H1 (cell line): ENCODE data around the gene SDF2L1. TPM values are rescaled to one million over a fixed set of nuclear protein-coding genes. Genes with fewer than 3 reads are reported as not detected.

Source experiments
- CTCF ChIA-PET: fragments of 300-600 bp; sonication (Branson Sonifier 250); formaldehyde crosslinking; loops from one replicate; lab custom pipeline; 2021; ENCODE audit not compliant: partially characterized antibody; lab: Charles Lee
- POLR2A ChIA-PET: fragments of 300-600 bp; sonication (Branson Sonifier 250); formaldehyde crosslinking; loops from one replicate; lab custom pipeline; 2021; ENCODE audit warnings: inconsistent platforms; ENCODE audit not compliant: partially characterized antibody; lab: Charles Lee
- DNase-seq, 2 experiments: peaks; one replicate each; pipeline versions ENCODE4 v3.0.0 to v3.0.0-alpha.2; 2010 to 2022; ENCODE audit warnings: low spot score in 2 of 2, low read depth in 1 of 2, mixed read lengths in 1 of 2
- FAIRE-seq: peaks from 2 replicates; lab custom pipeline; 2011; peaks lifted over from hg19 to GRCh38; lab: Jason Lieb, UNC
- H2AFZ ChIP-seq: 2 replicates; pipeline ENCODE4 v1.8.1; 2012; ENCODE audit warnings: low read length, inconsistent platforms
- H2AK5ac ChIP-seq: 2 replicates; pipeline ENCODE4 v1.6.1; 2013; ENCODE audit warnings: low read depth, low read length
- H2BK120ac ChIP-seq: replicated peaks from 2 replicates; pipeline ENCODE3; 2013; ENCODE audit warnings: low read depth, low read length, inconsistent platforms
- H2BK12ac ChIP-seq: 2 replicates; pipeline ENCODE4 v1.6.1; 2013; ENCODE audit warnings: low read depth, low read length
- H2BK15ac ChIP-seq: 2 replicates; pipeline ENCODE4 v1.6.1; 2013; ENCODE audit warnings: low read length
- H2BK20ac ChIP-seq: 2 replicates; pipeline ENCODE4 v1.6.1; 2013; ENCODE audit warnings: low read length
- H2BK5ac ChIP-seq: 2 replicates; pipeline ENCODE4 v1.6.1; 2013; ENCODE audit warnings: low read depth, low read length
- H3K14ac ChIP-seq: 2 replicates; pipeline ENCODE4 v1.6.1; 2013; ENCODE audit warnings: inconsistent platforms; ENCODE audit not compliant: insufficient read length
- H3K18ac ChIP-seq: 2 replicates; pipeline ENCODE4 v1.6.1; 2013; ENCODE audit warnings: low read length; ENCODE audit errors: extremely low read depth
- H3K23ac ChIP-seq: 2 replicates; pipeline ENCODE4 v1.6.1; 2013; ENCODE audit warnings: inconsistent platforms; ENCODE audit not compliant: insufficient read length
- H3K23me2 ChIP-seq: 2 replicates; pipeline ENCODE4 v1.6.1; 2013; ENCODE audit warnings: low read depth, low read length
- H3K27ac ChIP-seq: 2 replicates; pipeline ENCODE4 v1.6.1; 2011; ENCODE audit warnings: low read depth, low read length, inconsistent platforms
- H3K27me3 ChIP-seq, 4 experiments: replicated peaks in 1 of 4; 1 replicate in 1 of 4; 2 replicates in 3 of 4; pipeline versions ENCODE4 v1.6.1 to v1.8.1; 2011 to 2013; ENCODE audit warnings: low read length in 3 of 4, mild to moderate bottlenecking in 3 of 4, inconsistent platforms in 2 of 4, mixed read lengths in 2 of 4, moderate library complexity in 1 of 4; ENCODE audit not compliant: control insufficient read depth in 3 of 4, insufficient read depth in 3 of 4; ENCODE audit errors: extremely low read depth in 1 of 4
- H3K36me3 ChIP-seq, 4 experiments: 2 replicates each; pipeline versions ENCODE4 v1.6.1 to v1.8.1; 2011 to 2013; ENCODE audit warnings: mild to moderate bottlenecking in 4 of 4, low read length in 3 of 4, moderate library complexity in 2 of 4, control low read depth in 1 of 4, inconsistent platforms in 1 of 4; ENCODE audit not compliant: insufficient read depth in 4 of 4, control insufficient read depth in 2 of 4
- H3K4ac ChIP-seq: replicated peaks from 2 replicates; pipeline ENCODE3; 2013; ENCODE audit warnings: low read length, low read depth, mixed read lengths, inconsistent platforms; ENCODE audit not compliant: insufficient read length
- H3K4me1 ChIP-seq, 4 experiments: replicated peaks in 1 of 4; 1 replicate in 1 of 4; 2 replicates in 3 of 4; pipeline versions ENCODE4 v1.6.1 to v1.8.1; 2011 to 2013; ENCODE audit warnings: low read length in 3 of 4, inconsistent platforms in 2 of 4, mixed read lengths in 1 of 4; ENCODE audit not compliant: insufficient read depth in 4 of 4, control insufficient read depth in 3 of 4
- H3K4me2 ChIP-seq, 2 experiments: 2 replicates each; pipeline versions ENCODE4 v1.6.1 to v1.8.1; 2011 to 2013; ENCODE audit warnings: low read depth in 2 of 2, low read length in 2 of 2, control low read depth in 1 of 2, inconsistent platforms in 1 of 2, mild to moderate bottlenecking in 1 of 2; ENCODE audit not compliant: insufficient read depth in 1 of 2
- H3K4me3 ChIP-seq, 4 experiments: fragments of 200-600, 300-600 bp in 1 of 4; sonication (generic), shearing (Covaris generic), sonication (Bioruptor Twin) in 1 of 4; 2 replicates each; pipeline versions ENCODE4 v1.5.1 to v1.8.1; 2011 to 2016; ENCODE audit warnings: low read length in 4 of 4, low read depth in 3 of 4, control low read depth in 2 of 4, inconsistent platforms in 2 of 4, mild to moderate bottlenecking in 2 of 4, mixed read lengths in 1 of 4, moderate library complexity in 1 of 4; ENCODE audit not compliant: insufficient read depth in 2 of 4; ENCODE audit errors: extremely low read depth in 1 of 4
- H3K56ac ChIP-seq: replicated peaks from 2 replicates; pipeline ENCODE3; 2013; ENCODE audit warnings: low read depth, mild to moderate bottlenecking, mixed read lengths, low read length, inconsistent platforms; ENCODE audit not compliant: insufficient read length
- H3K79me1 ChIP-seq: 2 replicates; pipeline ENCODE4 v1.6.1; 2013; ENCODE audit warnings: low read depth, low read length, control low read depth
- H3K79me2 ChIP-seq, 2 experiments: 2 replicates each; pipeline versions ENCODE4 v1.6.1 to v1.8.1; 2012 to 2013; ENCODE audit warnings: low read length in 2 of 2, mild to moderate bottlenecking in 2 of 2, inconsistent platforms in 1 of 2; ENCODE audit not compliant: insufficient read depth in 2 of 2, control insufficient read depth in 1 of 2
- H3K9ac ChIP-seq, 4 experiments: replicated peaks in 1 of 4; 1 replicate in 1 of 4; 2 replicates in 3 of 4; pipeline versions ENCODE4 v1.6.1 to v1.8.1; 2011 to 2013; ENCODE audit warnings: low read depth in 3 of 4, low read length in 3 of 4, control low read depth in 2 of 4, mild to moderate bottlenecking in 2 of 4, moderate library complexity in 2 of 4, inconsistent platforms in 1 of 4; ENCODE audit errors: extremely low read depth in 1 of 4
- H3K9me3 ChIP-seq, 2 experiments: 2 replicates each; pipeline versions ENCODE4 v1.6.1 to v1.8.1; 2012 to 2013; ENCODE audit warnings: mild to moderate bottlenecking in 2 of 2, moderate library complexity in 2 of 2, control low read depth in 1 of 2, inconsistent platforms in 1 of 2, low read depth in 1 of 2, low read length in 1 of 2, mixed read lengths in 1 of 2; ENCODE audit not compliant: insufficient read depth in 2 of 2
- H4K20me1 ChIP-seq, 2 experiments: replicated peaks in 1 of 2; 2 replicates each; pipeline versions ENCODE3 to v1.8.1; 2011 to 2013; ENCODE audit warnings: inconsistent platforms in 2 of 2, low read length in 2 of 2, mild to moderate bottlenecking in 1 of 2; ENCODE audit not compliant: insufficient read depth in 2 of 2, control insufficient read depth in 1 of 2
- H4K5ac ChIP-seq: 2 replicates; pipeline ENCODE4 v1.6.1; 2013; ENCODE audit warnings: low read length, low read depth, mixed read lengths, inconsistent platforms; ENCODE audit not compliant: insufficient read length
- H4K8ac ChIP-seq: 2 replicates; pipeline ENCODE4 v1.8.0; 2013; ENCODE audit warnings: mild to moderate bottlenecking, moderate library complexity, low read length, inconsistent platforms; ENCODE audit not compliant: insufficient read depth; ENCODE audit errors: extremely low read depth
- H4K91ac ChIP-seq: replicated peaks from 2 replicates; pipeline ENCODE3; 2013; ENCODE audit warnings: low read length, mixed read lengths, inconsistent platforms; ENCODE audit not compliant: insufficient read length
- ASH2L ChIP-seq: fragments of 200-600, 300-600 bp; sonication (generic); IDR thresholded peaks from one replicate; pipeline ENCODE4 v1.7.1; 2017; ENCODE audit warnings: low read length
- CHD2 ChIP-seq: IDR thresholded peaks from 2 replicates; pipeline ENCODE4 v1.6.1; 2012; ENCODE audit warnings: low read length, improper control_type of control experiment
- CREB1 ChIP-seq: IDR thresholded peaks from 2 replicates; pipeline ENCODE4 v1.6.1; 2012; ENCODE audit warnings: inconsistent platforms
- EGR1 ChIP-seq: IDR thresholded peaks from 2 replicates; pipeline ENCODE4 v1.6.1; 2011; ENCODE audit warnings: low read depth, low read length, borderline replicate concordance
- EZH2 ChIP-seq: fragments of 200-600 bp; sonication (generic); IDR thresholded peaks from 2 replicates; pipeline ENCODE4 v1.7.1; 2012; ENCODE audit warnings: low read depth, mild to moderate bottlenecking, moderate library complexity, low read length, inconsistent platforms; ENCODE audit not compliant: severe bottlenecking
- FOSL1 ChIP-seq: IDR thresholded peaks from 2 replicates; pipeline ENCODE4 v1.6.1; 2011; ENCODE audit warnings: mild to moderate bottlenecking, low read depth, low read length, moderate library complexity; ENCODE audit not compliant: insufficient read depth
- GTF2F1 ChIP-seq: IDR thresholded peaks from 2 replicates; pipeline ENCODE4 v1.6.1; 2012; ENCODE audit warnings: low read depth, low read length, improper control_type of control experiment, borderline replicate concordance
- KDM1A ChIP-seq: fragments of 200-600, 300-600 bp; sonication (generic); IDR thresholded peaks from 2 replicates; pipeline ENCODE4 v1.7.1; 2016; ENCODE audit warnings: mild to moderate bottlenecking, low read length, borderline replicate concordance
- POLR2A ChIP-seq, 2 experiments: IDR thresholded peaks; 1 replicate in 1 of 2; 2 replicates in 1 of 2; pipeline ENCODE4 v1.6.1; 2011; ENCODE audit warnings: low read depth in 2 of 2, low read length in 2 of 2, mild to moderate bottlenecking in 2 of 2; ENCODE audit errors: control extremely low read depth in 1 of 2
- SIN3A ChIP-seq, 2 experiments: IDR thresholded peaks in 1 of 2; conservative IDR thresholded peaks in 1 of 2; 2 replicates each; pipeline ENCODE4 v1.6.1; 2011 to 2012; ENCODE audit warnings: low read length in 2 of 2, improper control_type of control experiment in 1 of 2, low read depth in 1 of 2, mild to moderate bottlenecking in 1 of 2
- SP4 ChIP-seq: IDR thresholded peaks from 2 replicates; pipeline ENCODE4 v1.6.1; 2012; ENCODE audit warnings: low read length, inconsistent platforms
- TAF7 ChIP-seq: optimal IDR thresholded peaks from 2 replicates; pipeline ENCODE3; 2011; ENCODE audit warnings: low read depth, mild to moderate bottlenecking, inconsistent platforms, low read length, moderate library complexity, borderline replicate concordance
- WGBS, 2 experiments: shearing (Covaris generic) in 1 of 2; methylation state at CpG; one replicate each; pipeline versions ENCODE4 v1.1.6 to v1.1.7; 2013 to 2015; ENCODE audit warnings: low lambda C conversion rate in 2 of 2, mixed read lengths in 2 of 2, inconsistent platforms in 1 of 2, low coverage in 1 of 2, missing lambda C conversion rate in 1 of 2; ENCODE audit not compliant: insufficient replicate concordance in 2 of 2, insufficient coverage in 1 of 2, insufficient read length in 1 of 2; ENCODE audit errors: extremely low coverage in 1 of 2, missing lambda C conversion rate in 1 of 2; 5-methylcytosine and 5-hydroxymethylcytosine counted together
- polyA plus RNA-seq, 7 experiments: library from polyadenylated mRNA; depleted of rRNA in 3 of 7; stranded (reverse) in 5 of 7; unstranded in 2 of 7; fragments of >200 nt in 5 of 7; fragments of 200-250 nt in 2 of 7; gene quantifications; 1 replicate in 5 of 7; 2 replicates in 1 of 7; 4 replicates in 1 of 7; pipeline versions ENCODE4 v1.2.1 to v1.2.3, GENCODE V29; 2011 to 2013; ENCODE audit warnings: missing spikeins in 2 of 7, mixed read lengths in 2 of 7
- total RNA-seq: library from RNA; stranded (reverse); fragmentation: NEBNext Ultra II Directional; extraction: Animal tissue kit (Norgen Biotek cat#: 25700); gene quantifications from 2 replicates; pipeline ENCODE4 v1.2.1, GENCODE V29; 2021
- TF ChIP-seq, protein P1 (sequence below): IDR thresholded peaks from 2 replicates; pipeline ENCODE4 v1.6.1; 2011; ENCODE audit warnings: low read length, improper control_type of control experiment

Gene SDF2L1
- total and polyA plus RNA-seq, 2 of the 8 experiments (the other 6 are each of a cell fraction or from before 2014, with no cell fraction given) = 51.1 to 59.6 TPM

DNA sequence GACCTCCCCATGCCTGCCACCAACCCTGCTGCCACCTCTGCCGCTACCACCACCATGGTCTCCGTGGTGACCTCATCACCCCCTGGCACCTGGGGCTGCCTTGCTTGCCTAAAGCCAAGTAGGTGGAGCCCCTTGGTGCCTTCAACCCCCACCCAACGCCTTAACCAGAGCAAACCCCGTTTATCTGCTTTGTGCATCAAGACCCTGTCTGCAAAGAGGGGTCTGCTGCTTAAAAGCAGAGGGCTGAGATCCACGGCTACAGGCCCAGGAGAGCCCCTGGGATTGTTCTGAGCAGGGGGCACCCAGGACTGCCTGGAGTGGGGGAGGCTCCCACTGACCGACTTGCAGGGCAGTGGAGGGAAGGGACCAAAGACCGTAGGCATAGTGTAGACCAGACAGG lies 18.8 kb downstream of the SDF2L1 start:
- WGBS, 2 experiments = 76% methylated on average over 7 of the region's 7 CpGs; no CpG with 5 or more reads in 1 of the 2 experiments
- ChIA-PET POLR2A (interaction anchor here (1.0 kb wide), 1 partner anchor 12 kb away, joined by 3 read pairs; no protein-coding TSS in a partner anchor), CTCF (no interaction called here)
- no peak overlapping the region; the same call in 1 of the 2 replicates for H2BK20ac ChIP-seq
- no peak overlapping the region for H3K4me3 ChIP-seq
- no peak overlapping the region for H3K56ac ChIP-seq
- no peak overlapping the region for H4K5ac ChIP-seq
- H3K14ac ChIP-seq = no peak overlapping the region
- no peak for DNase-seq
- H4K91ac ChIP-seq = no peak overlapping the region
- H3K9me3 ChIP-seq = no peaks in the 10 kb centered on the region
- no peaks in the 10 kb centered on the region for H3K79me2 ChIP-seq
- no peak overlapping the region for H3K18ac ChIP-seq
- no peak overlapping the region for H3K4me2 ChIP-seq
- H2BK120ac ChIP-seq = no peak overlapping the region
- no peak overlapping the region for H2AFZ ChIP-seq
- FAIRE-seq = no peak
- no peak overlapping the region for H3K23ac ChIP-seq
- H3K23me2 ChIP-seq = peaks cover 8% of the 10 kb centered on the region; the same call in 1 of the 2 replicates
- no peak overlapping the region for H3K9ac ChIP-seq
- no peak overlapping the region for H2BK5ac ChIP-seq
- H4K8ac ChIP-seq = no peak overlapping the region; the same call in 1 of the 2 replicates
- no peak overlapping the region for H2BK12ac ChIP-seq
- H3K36me3 ChIP-seq = 0 out of 8 replicates have a peak, but pooled peaks cover 0 to 3% (median 0%) of the 10 kb centered on the region in 4 experiments
- no peak overlapping the region for H3K27ac ChIP-seq
- no peak overlapping the region for H3K4ac ChIP-seq
- H3K27me3 ChIP-seq = no peaks in the 10 kb centered on the region; a peak in 1 of 7 replicates
- H3K4me1 ChIP-seq = peaks cover 0 to 7% (median 5%) of the 10 kb centered on the region in 4 experiments; a peak in 6 of 7 replicates
- H4K20me1 ChIP-seq = peaks cover 0 to 4% of the 10 kb centered on the region in 2 experiments
- H2BK15ac ChIP-seq = no peak overlapping the region
- H2AK5ac ChIP-seq = no peak overlapping the region
- H3K79me1 ChIP-seq = no peaks in the 10 kb centered on the region
- TF ChIP-seq EGR1 (no peak), CREB1 (no peak), SP4 (no peak), KDM1A (no peak), EZH2 (no peak), POLR2A (IDR thresholded peaks at IDR 0.05; ENCODE audit: control extremely low read depth in 1 of 2, low read depth in 2 of 2, low read length in 2 of 2) (no peak), GTF2F1 (no peak), TAF7 (no peak), FOSL1 (no peak), CHD2 (no peak), ASH2L (no peak), SIN3A (conservative IDR thresholded peaks at IDR 0.05 in 1 of 2, IDR thresholded peaks at IDR 0.05 in 1 of 2; ENCODE audit: low read depth in 1 of 2, low read length in 2 of 2) (no peak)
- TF ChIP-seq, protein P1, sequence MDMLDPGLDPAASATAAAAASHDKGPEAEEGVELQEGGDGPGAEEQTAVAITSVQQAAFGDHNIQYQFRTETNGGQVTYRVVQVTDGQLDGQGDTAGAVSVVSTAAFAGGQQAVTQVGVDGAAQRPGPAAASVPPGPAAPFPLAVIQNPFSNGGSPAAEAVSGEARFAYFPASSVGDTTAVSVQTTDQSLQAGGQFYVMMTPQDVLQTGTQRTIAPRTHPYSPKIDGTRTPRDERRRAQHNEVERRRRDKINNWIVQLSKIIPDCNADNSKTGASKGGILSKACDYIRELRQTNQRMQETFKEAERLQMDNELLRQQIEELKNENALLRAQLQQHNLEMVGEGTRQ = no peak
